HG02571 (cell line): ENCODE measurements around the gene NTM.

Source experiments
- ATAC-seq: cut with Tn5 transposase; IDR thresholded peaks from one replicate; pipeline ENCODE4 v1.9.1; 2021; ENCODE audit warnings: mild to moderate bottlenecking, moderate library complexity; ENCODE audit not compliant: unreplicated experiment

Gene NTM

DNA sequence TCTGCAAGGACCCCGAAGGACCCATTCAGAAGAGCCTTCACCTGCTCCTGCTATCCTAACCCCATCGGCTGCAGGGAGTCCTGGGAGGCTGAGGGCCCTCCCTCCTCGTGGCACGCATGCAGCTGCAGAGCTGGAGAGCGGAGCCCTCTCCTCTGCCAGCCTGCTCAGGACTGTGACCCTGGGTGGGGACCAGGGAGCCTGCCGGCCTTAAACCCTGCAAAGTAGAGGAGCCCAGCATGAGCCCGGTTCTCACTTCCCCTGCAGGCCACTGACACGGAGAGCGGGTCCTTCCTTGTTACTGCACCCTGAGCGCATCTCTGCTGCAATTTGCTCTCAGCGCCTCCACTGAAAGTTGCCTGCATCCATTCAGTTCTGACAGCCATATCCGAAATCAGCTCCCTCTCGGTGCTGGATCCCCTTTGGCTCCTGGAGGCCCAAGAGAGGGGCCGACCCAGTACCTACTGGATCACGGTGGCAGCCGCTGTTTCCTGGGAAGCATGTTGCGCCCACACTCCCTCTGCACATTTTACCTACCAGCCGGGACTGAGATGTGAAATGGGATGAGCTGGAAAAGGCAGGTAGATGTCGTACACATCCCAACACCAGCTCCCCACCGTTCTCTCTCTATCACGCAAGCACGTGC is 312.1 kb downstream of the NTM start:
- no peak for ATAC-seq

DNA sequence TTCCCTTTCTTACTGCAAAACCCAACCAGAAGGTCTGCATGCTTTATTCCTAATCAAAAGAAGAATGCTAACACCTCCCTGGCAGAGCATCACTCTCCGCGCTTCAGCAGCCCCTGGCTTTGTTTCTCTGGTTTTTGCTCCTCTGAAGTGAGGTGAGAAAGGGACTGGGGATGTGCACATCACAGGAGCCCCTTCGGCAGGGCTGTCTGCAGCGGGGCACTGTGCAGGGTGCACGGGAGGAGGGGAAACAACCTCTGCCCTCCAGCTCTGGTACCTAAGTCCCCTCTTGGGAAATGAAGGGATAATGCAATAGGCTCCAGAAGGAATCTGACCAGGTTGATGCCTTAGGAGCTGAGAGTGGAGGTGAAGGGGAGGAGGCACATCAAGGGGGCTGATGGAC is 312.7 kb downstream of the NTM start:
- no peak for ATAC-seq

DNA sequence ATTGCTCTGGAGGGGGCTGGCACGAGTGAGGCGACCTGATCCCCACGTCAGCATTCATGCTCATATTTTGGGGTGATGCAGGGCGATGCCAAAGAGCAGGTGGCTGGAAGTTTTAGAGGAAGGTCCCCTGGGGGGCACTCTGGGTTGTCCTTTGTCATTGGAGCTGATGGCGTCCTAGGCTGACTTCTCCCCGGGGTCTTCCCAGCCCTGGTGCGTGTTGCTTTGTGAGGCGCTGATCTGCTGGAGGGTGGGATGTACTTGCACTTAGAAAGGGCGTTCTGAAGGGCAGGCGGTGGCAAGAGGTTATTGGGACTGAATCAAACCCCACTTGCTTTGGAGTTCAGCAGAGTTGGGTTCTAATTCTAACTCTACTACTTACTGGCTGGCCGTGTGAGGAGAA is 313.3 kb downstream of the NTM start:
- no peak for ATAC-seq

DNA sequence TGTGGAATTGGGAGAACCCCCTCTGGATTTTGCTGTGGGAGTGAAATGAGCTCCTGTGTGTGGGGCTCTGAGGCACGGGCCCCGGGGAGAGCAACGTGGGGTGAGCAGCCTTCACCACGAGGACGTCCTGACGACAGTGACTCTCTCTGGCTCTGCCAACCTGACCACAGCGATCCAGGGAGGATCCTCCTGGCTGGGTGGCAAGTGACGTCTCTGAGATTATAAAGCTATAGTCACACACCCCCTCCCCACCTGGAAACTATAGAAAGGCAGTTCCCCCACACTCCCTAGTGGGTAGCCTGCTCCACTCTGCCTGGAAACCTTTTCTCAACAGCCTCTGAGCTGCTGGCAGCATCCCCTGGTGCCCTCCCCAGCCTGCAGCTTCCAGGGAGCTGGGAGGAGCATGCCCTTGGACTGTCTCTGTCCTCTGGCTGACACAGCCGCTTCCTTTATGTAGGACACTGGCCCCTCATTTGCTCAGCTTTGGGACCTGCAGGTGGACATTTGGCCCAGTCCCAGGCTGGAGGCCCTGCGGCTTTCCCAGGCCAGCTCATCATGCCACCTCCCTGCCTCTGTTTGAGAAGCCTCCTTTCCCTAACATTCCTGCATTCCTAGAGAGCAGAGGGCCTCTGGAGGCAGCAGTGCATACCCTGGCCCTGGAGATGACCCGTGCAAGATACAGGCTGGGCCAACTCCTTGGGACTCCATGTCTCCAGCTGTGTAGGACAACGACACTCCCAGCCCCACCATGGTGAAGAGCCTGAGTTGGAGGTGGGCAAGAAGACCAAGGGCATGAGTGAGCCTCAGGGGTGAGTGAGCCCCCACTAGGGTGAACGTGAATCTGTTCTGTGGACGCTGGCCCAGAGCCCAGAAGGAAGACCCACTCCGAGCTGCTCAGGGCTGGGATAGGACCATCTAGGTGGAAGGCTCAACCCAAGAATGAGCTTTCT is 314.0 kb downstream of the NTM start:
- ATAC-seq, result no peak

DNA sequence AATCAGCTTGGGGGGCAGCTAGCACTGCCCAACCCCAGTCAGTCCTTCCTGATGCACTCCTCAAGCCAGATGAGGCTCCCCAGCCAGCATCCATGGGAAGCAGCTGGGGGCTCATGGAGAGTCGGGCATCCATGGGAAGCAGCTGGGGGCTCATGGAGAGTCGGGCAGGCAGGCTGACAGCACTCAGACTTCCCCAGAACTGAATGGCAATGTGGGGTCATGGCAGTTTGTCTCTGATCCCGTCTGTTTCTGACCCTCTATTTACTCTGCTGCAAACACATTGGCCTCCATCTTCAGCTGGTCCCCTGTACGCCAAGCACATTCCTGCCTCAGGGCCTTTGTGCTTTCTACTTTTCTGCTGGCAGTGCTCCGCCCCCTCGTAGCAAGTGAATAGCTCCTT is 314.8 kb downstream of the NTM start:
- ATAC-seq, result no peak

DNA sequence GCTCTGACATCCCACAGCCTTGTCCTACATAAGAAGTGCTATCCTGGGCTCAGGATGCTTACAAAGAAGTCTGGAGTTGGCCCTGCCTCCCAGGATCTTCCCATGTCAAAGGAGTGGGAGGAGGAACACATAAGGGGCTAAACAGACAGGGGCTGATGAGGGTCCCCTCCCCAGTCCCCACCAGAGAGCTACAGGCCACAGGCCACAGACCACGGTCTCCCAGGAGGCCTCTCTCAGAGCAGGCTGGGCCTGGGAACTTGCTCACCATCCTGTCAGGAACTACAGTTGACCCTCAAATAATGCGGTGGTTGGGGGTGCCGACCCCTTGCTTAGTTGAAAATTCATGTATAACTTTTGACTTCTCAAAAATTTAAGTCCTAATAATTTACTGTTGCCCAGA is 315.5 kb downstream of the NTM start:
- no peak for ATAC-seq

DNA sequence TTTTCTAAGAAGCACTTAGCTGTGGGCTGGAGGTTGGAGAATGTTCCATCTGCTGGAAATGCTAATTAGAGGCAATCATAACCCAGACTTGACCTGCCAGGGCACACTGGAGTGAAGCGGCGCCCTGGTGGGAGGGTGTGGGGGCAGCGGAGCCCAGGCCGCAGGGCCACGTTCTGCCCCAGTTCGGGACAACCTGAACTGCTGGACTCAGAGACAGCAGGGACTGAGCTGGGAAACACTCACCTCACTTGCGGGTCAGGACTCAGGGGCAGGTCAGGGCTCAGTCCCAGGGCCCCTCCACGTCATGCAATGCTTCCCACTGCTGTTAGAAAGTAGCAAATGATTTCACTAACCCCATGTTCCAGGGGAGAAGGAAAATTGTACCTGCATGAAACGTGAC is 316.4 kb downstream of the NTM start:
- no peak for ATAC-seq

DNA sequence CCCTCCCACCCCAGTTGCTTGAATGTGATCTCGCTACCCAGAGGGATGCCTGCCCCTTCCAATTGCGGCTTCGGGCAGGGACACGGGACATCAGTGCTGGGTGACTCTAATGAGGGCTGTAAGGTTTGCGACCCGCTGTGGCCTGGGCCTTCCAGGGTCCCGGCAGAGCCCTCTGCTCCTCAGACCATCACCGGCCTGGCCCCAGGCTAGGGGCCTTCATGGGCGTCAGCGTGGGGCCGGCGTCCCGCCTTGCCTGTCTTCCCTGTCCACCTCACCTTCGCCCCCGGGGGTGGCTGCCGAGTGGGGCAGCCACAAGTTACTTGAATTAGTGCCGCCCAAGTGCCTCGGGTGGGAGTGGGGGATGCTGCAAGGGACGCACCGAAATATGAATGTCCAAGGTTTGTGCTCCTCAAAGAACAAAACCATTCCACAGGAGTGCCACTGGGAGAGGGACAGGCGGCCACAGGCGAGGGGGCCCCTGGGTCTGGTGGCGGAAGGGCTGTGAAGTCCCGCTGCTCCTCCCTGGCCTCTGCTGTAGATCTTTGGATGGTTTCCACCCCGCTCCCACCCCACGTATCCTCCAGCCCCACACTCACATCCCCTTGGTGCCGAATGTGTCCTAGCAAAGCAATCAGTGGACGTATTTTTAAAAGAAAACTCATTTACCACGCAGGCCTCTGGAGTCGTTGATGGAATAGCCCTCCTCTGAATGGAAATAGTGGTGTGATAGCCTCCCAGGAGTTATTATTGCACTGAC is 317.1 kb downstream of the NTM start:
- no peak for ATAC-seq

DNA sequence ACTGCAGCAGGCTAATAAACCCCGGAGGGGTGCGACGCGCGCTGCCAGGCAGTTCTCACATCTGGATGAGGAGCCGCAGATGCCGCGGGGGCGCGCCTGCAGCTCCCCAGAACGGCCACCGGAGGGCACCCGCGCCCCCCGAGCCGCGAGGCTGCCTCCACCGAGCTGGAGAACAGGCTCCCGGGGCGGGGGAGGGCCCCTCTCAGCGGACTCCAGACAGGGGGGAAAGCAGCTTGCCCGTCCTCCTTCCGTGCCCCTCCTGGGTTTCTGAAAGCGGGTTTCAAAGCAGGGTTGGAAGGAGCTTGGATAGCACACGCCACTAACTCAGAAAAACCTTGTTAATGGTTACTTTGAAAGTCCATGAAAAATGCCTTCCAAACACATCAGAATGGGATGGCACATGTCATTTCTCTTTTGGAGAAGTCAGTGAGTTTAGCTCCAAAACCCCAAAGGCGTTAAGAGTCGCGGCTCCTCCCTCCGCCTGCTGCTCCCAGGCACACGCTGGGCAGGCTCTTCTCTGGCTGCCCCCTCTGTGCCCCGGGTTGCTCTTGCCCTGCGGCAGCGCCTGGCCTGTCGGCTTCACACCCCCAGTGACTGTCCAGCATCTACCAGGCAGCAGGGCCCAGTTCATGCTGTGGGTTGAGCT is 317.8 kb downstream of the NTM start:
- ATAC-seq, result peak; percentile 61

DNA sequence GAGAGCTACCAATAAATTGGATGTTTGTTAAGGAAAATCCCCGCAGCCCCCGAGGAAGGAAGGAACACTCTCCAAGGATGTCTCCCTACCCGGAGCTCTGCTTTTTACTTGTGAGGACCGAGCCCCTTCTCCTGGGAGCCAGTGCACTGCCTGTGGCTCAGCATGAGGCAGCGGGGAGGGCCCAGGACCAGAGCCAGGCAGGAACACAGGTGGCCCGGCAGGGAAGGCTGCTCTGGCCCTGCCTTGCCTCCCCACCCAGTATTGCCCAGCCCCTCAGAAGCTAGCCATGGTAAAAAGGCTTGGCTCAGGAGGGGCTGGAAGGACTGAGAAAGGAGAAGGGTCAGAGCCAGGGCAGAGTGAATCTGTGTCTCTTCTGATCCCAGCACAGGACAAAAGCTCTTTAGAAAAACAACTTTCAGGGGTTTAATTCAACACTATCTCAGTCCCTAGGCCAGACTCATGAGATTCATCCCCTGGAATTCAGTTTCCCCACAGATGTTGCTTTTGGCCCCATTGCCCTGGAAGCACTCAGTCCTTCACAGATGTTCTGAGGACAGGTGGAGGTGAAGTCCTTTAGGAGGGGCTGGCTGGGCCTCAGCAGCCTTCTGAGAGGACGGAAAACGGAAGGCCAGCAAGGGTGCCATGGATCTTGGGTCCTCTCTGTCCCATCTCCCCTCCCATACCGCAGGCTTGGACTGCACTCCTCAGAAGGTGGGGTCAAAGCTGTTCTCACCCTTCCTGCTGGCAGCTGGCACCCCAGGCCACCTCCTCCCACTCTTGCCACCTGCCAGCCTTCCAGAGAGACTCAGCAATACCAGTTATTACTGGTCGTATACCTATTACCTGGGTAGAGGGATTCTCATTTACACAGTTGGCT is 318.9 kb downstream of the NTM start:
- ATAC-seq, result no peak

DNA sequence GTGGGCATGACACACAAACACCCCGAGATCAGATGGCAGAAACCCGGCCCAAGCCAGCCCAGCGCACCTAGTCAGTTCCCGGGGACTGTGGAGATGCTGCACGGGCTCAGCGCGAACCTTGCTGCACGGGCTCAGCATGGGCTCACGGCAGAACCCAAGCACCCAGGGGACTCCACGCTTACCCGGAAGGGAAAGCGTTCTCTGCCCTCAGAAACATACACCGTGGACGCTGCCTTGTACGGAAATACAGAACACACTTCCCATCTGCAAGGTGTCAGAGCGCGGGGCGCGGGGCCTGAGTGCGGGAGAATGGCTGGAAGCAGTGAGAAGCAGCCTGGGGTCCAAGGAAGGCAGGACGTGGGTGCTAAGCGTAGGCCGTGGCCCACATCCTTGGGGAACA is 319.9 kb downstream of the NTM start:
- ATAC-seq, result no peak

DNA sequence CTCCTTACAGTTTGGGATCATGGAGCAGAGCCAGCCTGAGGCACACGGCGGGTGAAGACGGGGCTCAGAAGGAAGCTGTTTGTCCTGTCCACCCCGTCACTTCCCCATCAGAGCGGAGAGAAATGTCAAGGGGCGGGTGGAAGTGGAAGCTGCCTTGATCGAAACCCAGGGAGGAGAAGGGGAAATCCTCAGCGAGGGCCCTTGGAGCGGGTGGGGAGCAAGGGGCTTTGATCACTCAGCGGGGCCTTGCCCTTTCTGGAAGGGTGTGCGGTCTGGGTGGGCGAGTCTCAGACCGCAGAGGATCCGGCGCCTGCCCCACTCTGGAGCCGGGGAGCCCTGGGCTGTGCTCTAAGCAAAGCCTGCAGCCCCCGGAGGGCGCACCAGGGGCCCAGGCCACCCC is 320.4 kb downstream of the NTM start:
- ATAC-seq, result no peak

DNA sequence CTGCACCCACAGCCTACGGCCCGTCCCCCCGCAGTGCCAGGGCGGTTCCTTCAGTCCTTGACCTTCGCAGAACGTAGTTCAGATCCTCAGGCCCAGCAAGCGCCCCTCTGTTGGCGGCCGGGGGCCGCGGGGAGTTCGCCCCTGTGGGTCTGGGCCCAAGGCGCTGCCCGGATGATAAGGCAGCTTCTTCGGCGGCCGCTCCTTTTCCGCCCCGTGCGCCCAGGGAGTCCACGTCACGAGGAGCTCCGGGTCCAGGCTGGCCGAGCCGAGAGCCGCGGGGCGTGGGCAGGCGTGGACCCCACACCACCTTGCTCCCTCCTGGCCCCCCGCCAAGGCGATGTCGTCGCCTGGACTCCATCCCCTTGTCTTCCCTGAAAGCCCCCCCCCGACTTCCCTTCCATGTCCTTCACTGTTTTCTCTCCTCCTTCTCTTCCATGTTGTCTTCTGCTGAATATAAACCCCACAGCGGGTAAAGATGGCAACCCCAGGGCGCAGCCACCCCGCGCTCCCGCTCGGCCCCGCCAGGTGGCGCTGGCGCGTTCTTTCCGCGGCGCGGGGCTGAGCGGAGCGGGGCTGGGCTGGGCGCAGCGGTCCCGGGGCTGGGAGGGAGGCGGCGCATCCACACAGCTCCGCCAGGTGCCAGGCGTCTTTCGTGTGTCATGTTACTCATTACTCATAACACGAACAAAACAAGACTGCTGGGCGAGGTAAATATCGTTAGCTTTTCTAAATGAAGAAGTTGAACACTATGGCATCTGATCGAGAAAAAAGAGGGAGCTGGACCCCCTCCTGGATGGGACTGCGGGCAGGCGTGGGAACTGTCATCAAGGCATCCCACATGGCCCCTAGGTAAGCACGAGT is 321.0 kb downstream of the NTM start:
- no peak for ATAC-seq

DNA sequence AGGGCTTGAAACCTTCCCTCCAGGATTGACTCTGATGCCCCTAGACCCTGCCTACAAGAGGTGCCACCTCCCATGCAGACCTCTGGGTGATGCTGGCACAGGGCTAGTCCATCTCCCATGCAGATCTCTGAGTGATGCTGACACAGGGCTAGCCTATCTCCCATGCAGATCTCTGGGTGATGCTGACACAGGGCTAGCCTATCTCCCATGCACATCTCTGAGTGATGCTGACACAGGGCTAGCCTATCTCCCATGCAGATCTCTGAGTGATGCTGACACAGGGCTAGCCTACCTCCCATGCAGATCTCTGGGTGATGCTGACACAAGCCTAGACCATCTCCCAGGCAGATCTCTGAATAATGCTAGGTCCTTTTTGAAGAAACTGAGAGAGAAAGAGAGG is 321.7 kb downstream of the NTM start:
- no peak for ATAC-seq

DNA sequence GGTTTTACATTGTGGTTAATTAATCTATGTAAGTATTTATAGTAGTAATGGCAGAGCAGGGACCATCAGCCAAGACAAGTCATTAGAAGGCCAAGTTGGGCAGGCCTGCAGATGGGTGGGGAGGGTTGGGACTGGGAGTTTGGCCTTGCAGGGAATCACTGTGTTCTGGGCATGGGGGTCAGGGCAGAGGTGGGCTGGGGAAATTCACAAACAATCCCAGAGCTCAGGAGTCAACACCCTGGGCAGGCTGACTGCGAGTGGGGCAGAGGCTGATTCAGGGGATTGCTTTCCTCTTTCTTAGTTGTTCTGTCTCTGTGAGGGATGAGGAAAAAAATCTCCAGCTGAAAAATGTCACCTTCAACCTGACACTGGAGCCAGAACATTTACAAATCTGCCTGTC is 322.5 kb downstream of the NTM start:
- no peak for ATAC-seq

DNA sequence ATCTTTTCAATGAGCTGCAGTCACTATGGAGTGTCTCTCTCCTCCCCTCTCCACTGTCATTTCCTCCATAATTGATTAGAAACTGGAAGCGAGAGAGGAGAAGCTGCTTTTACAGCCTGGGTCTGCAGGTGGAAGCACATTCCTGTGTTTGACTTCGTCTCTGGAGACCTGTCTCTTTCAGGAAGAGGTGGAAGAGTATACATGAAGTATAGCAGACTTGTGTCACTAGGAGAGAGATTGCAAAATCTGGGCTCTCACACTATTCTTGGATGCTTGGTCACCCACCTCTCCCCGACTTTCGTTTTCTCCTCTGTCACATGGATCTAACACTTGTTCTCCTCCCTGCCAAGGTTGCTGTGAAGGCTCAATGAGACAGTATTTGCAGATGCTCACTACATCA is 323.3 kb downstream of the NTM start:
- no peak for ATAC-seq

DNA sequence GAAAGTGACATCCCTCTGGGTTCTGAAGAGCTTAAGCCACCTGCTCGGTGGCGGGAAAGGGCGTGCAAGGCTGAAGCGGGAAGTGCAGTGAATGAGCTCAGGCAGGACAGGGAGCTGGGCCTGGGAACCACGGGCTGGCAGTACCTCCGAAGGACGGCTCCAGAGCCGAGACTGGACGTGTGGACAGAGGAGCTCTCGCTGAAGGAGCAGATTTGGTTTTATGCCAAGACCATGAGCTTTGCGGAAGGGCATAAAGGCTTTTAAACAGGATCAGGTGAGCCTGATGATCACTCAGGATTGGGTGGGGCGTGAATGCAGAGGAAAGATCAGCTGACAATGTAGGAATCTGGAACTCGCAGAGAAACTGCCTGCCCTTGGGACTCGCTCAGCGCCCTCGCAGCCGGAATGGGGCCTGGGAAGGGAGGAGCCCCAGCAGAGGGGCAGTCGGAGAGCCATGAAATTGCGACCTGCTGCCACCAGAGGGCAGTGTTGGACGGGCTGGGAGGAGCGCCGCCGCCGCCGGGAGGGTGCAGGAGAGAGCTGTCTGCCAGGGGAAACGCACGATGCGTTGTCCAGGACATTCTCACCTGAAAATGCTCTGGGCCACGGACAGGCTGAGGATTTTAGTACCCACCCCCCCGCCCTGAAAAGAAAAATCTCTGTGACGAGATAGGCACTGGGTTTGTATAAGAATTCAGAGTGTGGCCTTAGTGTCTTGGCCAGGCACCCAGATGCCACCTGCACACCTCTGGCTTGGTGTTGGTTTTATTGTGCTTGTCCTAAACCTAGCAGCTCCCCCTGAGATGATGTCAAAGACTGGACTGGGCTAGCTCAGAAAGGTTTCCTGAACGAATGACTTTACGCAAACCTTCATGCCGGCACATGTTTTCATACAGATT is 324.4 kb downstream of the NTM start:
- peak; percentile 81 for ATAC-seq

DNA sequence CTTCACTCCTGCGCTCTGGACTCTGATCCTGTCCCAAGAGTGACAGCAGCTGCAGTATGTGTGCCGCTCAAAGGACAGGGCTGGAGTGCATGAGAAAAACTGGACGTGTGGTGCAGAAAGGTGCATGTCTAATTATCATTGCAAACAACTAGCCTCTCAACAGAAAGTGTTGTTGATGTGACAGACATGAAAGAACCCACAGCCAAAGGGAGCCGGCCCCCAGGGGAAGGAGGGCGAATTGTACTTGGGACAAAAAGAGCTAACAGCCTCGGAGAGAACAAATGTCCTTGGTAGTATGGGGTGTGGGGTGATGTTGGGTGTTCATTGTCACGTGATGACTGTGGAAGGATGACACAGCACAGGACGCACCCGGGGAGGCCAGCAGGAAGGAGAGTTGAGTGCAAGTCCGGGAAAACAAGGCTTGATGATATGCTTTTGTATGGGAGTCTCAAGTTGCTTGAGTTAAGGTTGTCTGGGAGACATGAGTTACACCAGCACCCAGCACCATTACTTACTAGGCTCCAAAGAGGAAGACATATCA is 325.5 kb downstream of the NTM start:
- no peak for ATAC-seq
